ENCODE data around the gene FDXACB1.

- no peak for TF ChIP-seq CTCF (IDR thresholded peaks at IDR 0.05; ENCODE audit: insufficient read depth, low read depth, low read length)
- TF ChIP-seq EZH2 (IDR thresholded peaks at IDR 0.05; ENCODE audit: insufficient read depth, low read length), result no peak
These were observed 35.3 kb downstream of the FDXACB1 start for GRCh38 chr11:111843661-111844060.

All from astrocyte (in vitro differentiated cells and primary cell).